Thyroid gland (tissue), 4 donors: ENCODE measurements around the gene ACVR2B.

Experiments used
- POLR2A ChIP-seq, 2 donors: fragments of 450-650 bp; IDR thresholded peaks; one replicate each; pipeline ENCODE4 v1.6.1; 2017; ENCODE audit warnings: antibody characterized with exemption in 2 of 2, mild to moderate bottlenecking in 2 of 2, moderate library complexity in 1 of 2
- TF ChIP-seq, protein P1 (sequence below), 6 experiments: fragments of 200-600 bp in 3 of 6; fragments of 450-650 bp in 3 of 6; sonication (generic) in 3 of 6; IDR thresholded peaks; one replicate each; pipeline ENCODE4 v1.5.1; 2016 to 2019; ENCODE audit warnings: antibody characterized with exemption in 6 of 6, mild to moderate bottlenecking in 2 of 6, inconsistent platforms in 1 of 6, moderate library complexity in 1 of 6

DNA sequence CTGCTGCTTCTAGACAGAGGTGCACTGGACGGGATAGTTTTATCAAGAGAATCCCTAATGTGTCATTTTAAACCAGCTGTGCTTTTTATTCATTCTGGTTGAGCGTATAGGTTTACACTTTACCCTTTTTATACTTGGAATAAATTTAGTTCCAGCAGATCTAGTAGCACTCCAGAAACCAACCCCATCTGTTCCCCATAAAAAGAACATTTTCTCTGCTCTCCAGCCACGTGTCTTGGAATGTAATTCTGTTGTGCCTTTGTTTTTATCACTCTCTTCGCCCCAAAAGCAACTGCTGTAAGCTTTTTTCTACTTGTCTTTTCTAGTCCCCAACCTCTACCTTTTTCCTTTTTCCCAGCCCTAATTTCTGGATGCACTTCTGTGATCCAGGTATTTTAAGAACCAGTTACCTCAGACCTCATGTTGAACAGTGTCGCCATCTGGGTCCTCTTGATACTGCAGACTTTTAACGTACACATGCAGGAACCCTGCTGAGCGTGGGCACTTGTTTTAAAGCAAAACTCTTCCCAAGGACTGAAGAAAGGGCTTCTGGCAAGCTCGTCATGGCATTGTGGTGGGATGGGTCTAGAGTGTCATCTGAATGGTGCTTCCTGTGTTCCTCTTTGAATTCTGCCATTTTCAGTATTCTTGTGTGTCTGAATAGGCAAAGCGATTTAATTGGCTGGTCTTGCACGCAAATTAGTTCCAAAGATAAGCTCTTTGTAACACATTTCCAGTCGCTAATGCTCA is 36.8 kb downstream of the ACVR2B start:
- TF ChIP-seq, protein P1, sequence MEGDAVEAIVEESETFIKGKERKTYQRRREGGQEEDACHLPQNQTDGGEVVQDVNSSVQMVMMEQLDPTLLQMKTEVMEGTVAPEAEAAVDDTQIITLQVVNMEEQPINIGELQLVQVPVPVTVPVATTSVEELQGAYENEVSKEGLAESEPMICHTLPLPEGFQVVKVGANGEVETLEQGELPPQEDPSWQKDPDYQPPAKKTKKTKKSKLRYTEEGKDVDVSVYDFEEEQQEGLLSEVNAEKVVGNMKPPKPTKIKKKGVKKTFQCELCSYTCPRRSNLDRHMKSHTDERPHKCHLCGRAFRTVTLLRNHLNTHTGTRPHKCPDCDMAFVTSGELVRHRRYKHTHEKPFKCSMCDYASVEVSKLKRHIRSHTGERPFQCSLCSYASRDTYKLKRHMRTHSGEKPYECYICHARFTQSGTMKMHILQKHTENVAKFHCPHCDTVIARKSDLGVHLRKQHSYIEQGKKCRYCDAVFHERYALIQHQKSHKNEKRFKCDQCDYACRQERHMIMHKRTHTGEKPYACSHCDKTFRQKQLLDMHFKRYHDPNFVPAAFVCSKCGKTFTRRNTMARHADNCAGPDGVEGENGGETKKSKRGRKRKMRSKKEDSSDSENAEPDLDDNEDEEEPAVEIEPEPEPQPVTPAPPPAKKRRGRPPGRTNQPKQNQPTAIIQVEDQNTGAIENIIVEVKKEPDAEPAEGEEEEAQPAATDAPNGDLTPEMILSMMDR (IDR thresholded peaks at IDR 0.05), result no peak
- TF ChIP-seq POLR2A (IDR thresholded peaks at IDR 0.05), result no peak
